ENCODE data around the gene EXOC1.
A peak's percentile ranks its signal among the peaks of the same experiment; 100 is the strongest.

The EXOC1 gene

GRCh38 chr4:55947912-55948725 is 94.7 kb downstream of the EXOC1 start:
- no peaks in the 10 kb centered on the region for H3F3A ChIP-seq (ENCODE audit: low read depth)
- H3K9me3 ChIP-seq (ENCODE audit: insufficient read depth, low read depth, low read length), result no peaks in the 10 kb centered on the region
- peak overlapping the region; percentile 83 for H3K4me3 ChIP-seq (ENCODE audit: low read length, poor library complexity, severe bottlenecking)
- no peaks in the 10 kb centered on the region for H3K27me3 ChIP-seq (ENCODE audit: insufficient read depth, low read length, poor library complexity, severe bottlenecking)
- no peaks in the 10 kb centered on the region for H4K20me1 ChIP-seq (ENCODE audit: insufficient read depth, low read length, poor library complexity, severe bottlenecking)
- H3K79me2 ChIP-seq (ENCODE audit: insufficient read depth, low read length), result peaks cover 34% of the 10 kb centered on the region
- H2AFZ ChIP-seq (ENCODE audit: low read length), result peak overlapping the region; percentile 93
- TF ChIP-seq, protein P1, sequence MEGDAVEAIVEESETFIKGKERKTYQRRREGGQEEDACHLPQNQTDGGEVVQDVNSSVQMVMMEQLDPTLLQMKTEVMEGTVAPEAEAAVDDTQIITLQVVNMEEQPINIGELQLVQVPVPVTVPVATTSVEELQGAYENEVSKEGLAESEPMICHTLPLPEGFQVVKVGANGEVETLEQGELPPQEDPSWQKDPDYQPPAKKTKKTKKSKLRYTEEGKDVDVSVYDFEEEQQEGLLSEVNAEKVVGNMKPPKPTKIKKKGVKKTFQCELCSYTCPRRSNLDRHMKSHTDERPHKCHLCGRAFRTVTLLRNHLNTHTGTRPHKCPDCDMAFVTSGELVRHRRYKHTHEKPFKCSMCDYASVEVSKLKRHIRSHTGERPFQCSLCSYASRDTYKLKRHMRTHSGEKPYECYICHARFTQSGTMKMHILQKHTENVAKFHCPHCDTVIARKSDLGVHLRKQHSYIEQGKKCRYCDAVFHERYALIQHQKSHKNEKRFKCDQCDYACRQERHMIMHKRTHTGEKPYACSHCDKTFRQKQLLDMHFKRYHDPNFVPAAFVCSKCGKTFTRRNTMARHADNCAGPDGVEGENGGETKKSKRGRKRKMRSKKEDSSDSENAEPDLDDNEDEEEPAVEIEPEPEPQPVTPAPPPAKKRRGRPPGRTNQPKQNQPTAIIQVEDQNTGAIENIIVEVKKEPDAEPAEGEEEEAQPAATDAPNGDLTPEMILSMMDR (conservative IDR thresholded peaks at IDR 0.05; ENCODE audit: low read length), result no peak
- no peak for TF ChIP-seq EZH2phosphoT487 (IDR thresholded peaks at IDR 0.05; ENCODE audit: borderline replicate concordance)
- H3K4me1 ChIP-seq (ENCODE audit: insufficient read depth, low read length, poor library complexity, severe bottlenecking), result peaks cover 43% of the 10 kb centered on the region
- no peaks in the 10 kb centered on the region for H3K9me2 ChIP-seq (replicated peaks; ENCODE audit: low read depth, low read length)
- H3K9ac ChIP-seq (ENCODE audit: low read depth, low read length, poor library complexity, severe bottlenecking), result peak overlapping the region; percentile 88
- no peaks in the 10 kb centered on the region for H3K36me3 ChIP-seq (ENCODE audit: insufficient read depth, low read length)
- H3K4me2 ChIP-seq (ENCODE audit: low read depth, low read length, poor library complexity, severe bottlenecking), result peak overlapping the region; percentile 82

GRCh38 chr4:55948726-55949481 is 95.5 kb downstream of the EXOC1 start, which contains the start of gene CEP135:
TSS of gene CEP135 (plus strand) at chr4:55948945. CDS start at chr4:55952131, 3,186 bp downstream.
- H2AFZ ChIP-seq (ENCODE audit: low read length), result peak within 1 kb of the TSS; percentile 93
- peaks cover 37% of the 10 kb centered on the region for H3K79me2 ChIP-seq (ENCODE audit: insufficient read depth, low read length)
- H3K9ac ChIP-seq (ENCODE audit: low read depth, low read length, poor library complexity, severe bottlenecking), result peak within 1 kb of the TSS; percentile 88
- H3K4me3 ChIP-seq (ENCODE audit: low read length, poor library complexity, severe bottlenecking), result peak within 1 kb of the TSS; percentile 83
- TF ChIP-seq, protein P1 (conservative IDR thresholded peaks at IDR 0.05; ENCODE audit: low read length), result peak; percentile 76
- no peak for TF ChIP-seq EZH2phosphoT487 (IDR thresholded peaks at IDR 0.05; ENCODE audit: borderline replicate concordance)
- peak within 1 kb of the TSS; percentile 89 for H3K4me2 ChIP-seq (ENCODE audit: low read depth, low read length, poor library complexity, severe bottlenecking)
- no peaks in the 10 kb centered on the region for H3K9me2 ChIP-seq (replicated peaks; ENCODE audit: low read depth, low read length)
- H3F3A ChIP-seq (ENCODE audit: low read depth), result no peaks in the 10 kb centered on the region
- peaks cover 2% of the 10 kb centered on the region; the same call in 1 of the 2 replicates for H3K36me3 ChIP-seq (ENCODE audit: insufficient read depth, low read length)
- no peaks in the 10 kb centered on the region for H4K20me1 ChIP-seq (ENCODE audit: insufficient read depth, low read length, poor library complexity, severe bottlenecking)
- H3K9me3 ChIP-seq (ENCODE audit: insufficient read depth, low read depth, low read length), result no peaks in the 10 kb centered on the region
- H3K27me3 ChIP-seq (ENCODE audit: insufficient read depth, low read length, poor library complexity, severe bottlenecking), result no peaks in the 10 kb centered on the region
- H3K4me1 ChIP-seq (ENCODE audit: insufficient read depth, low read length, poor library complexity, severe bottlenecking), result peaks cover 48% of the 10 kb centered on the region

GRCh38 chr4:55949482-55949802 is 96.0 kb downstream of the EXOC1 start:
- no peaks in the 10 kb centered on the region for H4K20me1 ChIP-seq (ENCODE audit: insufficient read depth, low read length, poor library complexity, severe bottlenecking)
- peak overlapping the region; percentile 79 for H2AFZ ChIP-seq (ENCODE audit: low read length)
- peak overlapping the region; percentile 89 for H3K4me2 ChIP-seq (ENCODE audit: low read depth, low read length, poor library complexity, severe bottlenecking)
- H3K4me1 ChIP-seq (ENCODE audit: insufficient read depth, low read length, poor library complexity, severe bottlenecking), result peaks cover 52% of the 10 kb centered on the region
- no peaks in the 10 kb centered on the region for H3F3A ChIP-seq (ENCODE audit: low read depth)
- H3K79me2 ChIP-seq (ENCODE audit: insufficient read depth, low read length), result peaks cover 37% of the 10 kb centered on the region
- H3K36me3 ChIP-seq (ENCODE audit: insufficient read depth, low read length), result peaks cover 6% of the 10 kb centered on the region; the same call in 1 of the 2 replicates
- no peak for TF ChIP-seq EZH2phosphoT487 (IDR thresholded peaks at IDR 0.05; ENCODE audit: borderline replicate concordance)
- TF ChIP-seq, protein P1 (conservative IDR thresholded peaks at IDR 0.05; ENCODE audit: low read length), result no peak
- H3K9ac ChIP-seq (ENCODE audit: low read depth, low read length, poor library complexity, severe bottlenecking), result peak overlapping the region; percentile 88
- no peaks in the 10 kb centered on the region for H3K9me3 ChIP-seq (ENCODE audit: insufficient read depth, low read depth, low read length)
- no peaks in the 10 kb centered on the region for H3K27me3 ChIP-seq (ENCODE audit: insufficient read depth, low read length, poor library complexity, severe bottlenecking)
- no peaks in the 10 kb centered on the region for H3K9me2 ChIP-seq (replicated peaks; ENCODE audit: low read depth, low read length)
- peak overlapping the region; percentile 83 for H3K4me3 ChIP-seq (ENCODE audit: low read length, poor library complexity, severe bottlenecking)
